GM12873 (cell line): ENCODE results near the gene GASK1B.

Experiments
- TF ChIP-seq, protein P1 (sequence below): IDR thresholded peaks from 2 replicates; pipeline ENCODE4 v1.5.1; 2012; ENCODE audit warnings: low read depth, mild to moderate bottlenecking, moderate library complexity, low read length, control low read depth; ENCODE audit not compliant: insufficient read depth; ENCODE audit errors: missing control alignments

GASK1B gene

DNA sequence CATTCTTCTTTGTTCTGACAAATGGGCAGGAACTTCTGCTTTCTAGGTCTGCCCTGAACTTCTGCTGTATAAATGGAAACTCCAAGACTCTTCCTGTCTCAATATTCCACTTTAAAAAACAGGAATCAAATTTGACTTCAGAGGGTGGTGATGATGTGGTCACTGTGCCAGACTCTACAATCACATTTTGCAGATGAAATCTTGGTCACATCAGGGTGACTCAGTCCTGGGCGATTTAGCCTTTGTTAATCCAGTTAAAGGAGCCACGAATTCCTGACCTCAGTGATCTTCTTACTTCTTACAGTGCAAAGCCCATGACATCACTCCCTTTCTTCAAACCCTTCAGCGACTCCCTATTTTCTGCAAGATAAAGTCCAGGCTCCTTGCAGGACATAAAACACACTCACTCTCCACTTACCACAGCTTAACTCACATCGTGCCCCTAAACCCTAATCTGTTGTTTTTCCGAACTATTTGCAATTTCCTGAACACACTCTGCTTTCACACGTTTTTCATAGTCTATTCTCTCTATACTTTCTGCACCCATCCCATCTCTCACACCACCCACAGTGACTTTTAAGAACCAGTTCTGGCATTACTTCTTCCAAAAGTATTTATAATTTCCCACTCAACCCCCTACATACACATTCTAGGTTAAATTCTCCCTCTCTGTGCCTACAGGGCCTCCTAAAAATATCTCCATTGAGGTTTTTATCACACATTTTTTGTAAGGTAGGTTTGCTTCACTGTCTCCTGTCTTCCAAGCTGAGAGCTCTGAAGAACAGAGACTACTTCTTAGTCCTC lies 11.1 kb downstream of the GASK1B start:
- TF ChIP-seq, protein P1, sequence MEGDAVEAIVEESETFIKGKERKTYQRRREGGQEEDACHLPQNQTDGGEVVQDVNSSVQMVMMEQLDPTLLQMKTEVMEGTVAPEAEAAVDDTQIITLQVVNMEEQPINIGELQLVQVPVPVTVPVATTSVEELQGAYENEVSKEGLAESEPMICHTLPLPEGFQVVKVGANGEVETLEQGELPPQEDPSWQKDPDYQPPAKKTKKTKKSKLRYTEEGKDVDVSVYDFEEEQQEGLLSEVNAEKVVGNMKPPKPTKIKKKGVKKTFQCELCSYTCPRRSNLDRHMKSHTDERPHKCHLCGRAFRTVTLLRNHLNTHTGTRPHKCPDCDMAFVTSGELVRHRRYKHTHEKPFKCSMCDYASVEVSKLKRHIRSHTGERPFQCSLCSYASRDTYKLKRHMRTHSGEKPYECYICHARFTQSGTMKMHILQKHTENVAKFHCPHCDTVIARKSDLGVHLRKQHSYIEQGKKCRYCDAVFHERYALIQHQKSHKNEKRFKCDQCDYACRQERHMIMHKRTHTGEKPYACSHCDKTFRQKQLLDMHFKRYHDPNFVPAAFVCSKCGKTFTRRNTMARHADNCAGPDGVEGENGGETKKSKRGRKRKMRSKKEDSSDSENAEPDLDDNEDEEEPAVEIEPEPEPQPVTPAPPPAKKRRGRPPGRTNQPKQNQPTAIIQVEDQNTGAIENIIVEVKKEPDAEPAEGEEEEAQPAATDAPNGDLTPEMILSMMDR, result no peak

DNA sequence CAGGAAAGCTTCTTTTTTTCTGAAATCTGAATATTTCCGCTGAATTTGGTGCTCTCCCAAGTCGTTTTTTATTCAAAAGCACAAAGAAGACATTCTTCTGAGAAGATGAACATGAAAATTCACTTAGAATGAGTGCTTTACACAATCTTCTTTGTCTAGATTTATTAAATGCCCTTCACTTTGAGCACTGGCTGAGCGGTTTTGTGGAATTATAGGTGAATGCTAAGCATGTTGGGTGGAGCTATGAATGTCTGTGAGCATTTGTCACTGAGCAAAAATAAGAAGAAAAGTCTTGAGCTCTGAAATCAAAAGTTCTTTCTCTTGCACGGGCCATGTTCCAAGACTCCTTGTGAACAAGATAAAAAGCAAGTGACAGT lies 13.1 kb downstream of the GASK1B start:
- TF ChIP-seq, protein P1, result no peak

DNA sequence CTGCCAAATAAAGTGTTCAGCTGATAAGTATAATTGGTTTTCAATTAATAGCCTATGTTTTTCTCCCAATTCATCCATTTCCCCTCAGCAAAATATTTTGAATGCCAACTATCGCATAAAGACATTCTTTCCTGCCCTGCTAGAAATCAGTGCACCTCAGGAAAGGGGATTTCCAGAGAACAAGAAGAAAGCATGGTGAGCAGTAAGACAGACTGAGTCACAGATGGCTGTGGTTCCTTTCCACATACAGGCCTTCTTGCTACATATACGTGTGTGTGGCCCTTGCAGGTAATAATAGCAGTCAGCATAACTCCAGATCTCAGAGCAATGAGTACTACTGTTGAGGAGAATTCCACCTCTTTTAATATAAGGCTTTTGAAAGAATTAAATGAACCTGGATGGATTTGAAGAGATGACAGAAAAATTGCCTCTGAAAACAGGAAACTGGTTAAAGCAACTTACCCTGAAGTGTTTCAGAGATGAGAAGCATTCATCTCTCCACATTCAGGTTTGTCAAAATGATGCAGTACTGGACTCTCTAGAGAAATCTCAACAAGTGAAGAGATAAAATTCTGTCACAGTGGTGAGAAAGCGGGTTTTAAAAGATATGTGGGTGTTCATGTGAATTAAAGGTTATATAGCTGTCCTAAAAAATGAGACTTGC lies 13.6 kb downstream of the GASK1B start:
- TF ChIP-seq, protein P1, result no peak

DNA sequence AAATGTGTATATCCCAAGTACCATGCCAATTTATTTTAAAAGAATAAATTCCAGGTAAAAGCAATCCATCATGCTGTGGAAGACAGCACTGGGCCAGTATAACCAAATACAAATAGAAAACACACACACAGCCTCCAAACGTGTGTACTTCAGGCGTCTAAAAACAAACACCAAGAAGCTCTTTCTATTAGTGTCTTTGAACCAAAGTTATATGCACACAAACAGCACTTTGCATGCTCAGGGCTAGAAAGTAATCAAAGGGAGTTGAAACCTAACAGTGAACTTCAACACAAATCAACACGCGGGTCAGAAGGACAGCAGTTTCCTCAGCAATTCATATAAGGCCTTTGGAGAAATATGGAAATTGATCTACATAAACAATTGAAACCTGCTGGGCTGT lies 15.4 kb downstream of the GASK1B start:
- TF ChIP-seq, protein P1, result no peak

DNA sequence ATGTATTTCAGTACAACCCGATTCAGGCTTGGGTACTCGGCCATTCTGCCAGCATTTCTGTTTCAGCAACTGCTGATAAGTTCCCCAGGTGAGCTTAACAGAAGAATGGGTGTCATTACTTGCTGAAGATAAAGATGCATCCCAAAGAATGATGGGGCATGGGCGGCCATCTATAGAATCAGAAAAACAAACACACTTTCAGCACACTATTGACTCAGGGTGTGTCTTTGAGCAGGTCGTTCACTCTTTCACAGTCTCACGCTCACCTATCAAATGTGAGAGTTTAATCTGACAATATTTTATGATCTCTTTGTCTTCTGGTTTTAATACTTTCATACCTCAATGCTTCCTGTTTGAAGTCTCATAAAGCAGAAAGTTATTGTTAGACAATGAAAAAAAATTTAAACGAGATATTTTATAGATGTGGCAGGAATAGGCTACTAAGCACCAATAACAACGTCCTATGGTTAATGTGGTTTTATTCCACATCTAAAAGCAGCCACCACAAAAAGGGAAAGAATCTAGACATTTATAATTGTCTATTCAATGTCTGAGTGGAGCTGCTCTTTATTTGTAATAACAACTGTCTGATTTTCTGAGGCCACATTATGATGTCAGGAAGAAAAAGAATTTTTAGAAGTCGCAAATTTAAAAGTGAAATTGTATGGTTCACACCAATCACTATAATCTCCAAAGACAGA lies 17.0 kb downstream of the GASK1B start:
- TF ChIP-seq, protein P1, result no peak

DNA sequence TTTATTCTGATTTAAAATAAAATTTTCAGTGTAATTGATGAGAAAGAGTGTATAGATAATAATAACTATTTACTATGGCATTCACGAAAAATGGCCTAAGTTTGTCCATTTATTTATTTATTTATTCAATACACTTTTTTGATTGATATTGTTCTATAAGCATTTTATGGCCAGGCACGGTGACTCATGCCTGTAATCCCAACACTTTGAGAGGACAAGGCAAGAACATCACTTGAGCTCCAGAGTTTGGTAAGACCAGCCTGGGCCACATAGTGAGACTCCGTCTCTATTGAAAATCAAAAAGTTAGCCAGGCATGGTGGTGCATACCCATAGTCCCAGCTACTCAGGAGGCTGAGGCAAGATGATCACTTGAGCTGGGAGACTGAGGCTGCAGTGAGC lies 25.7 kb downstream of the GASK1B start:
- TF ChIP-seq, protein P1, result no peak

DNA sequence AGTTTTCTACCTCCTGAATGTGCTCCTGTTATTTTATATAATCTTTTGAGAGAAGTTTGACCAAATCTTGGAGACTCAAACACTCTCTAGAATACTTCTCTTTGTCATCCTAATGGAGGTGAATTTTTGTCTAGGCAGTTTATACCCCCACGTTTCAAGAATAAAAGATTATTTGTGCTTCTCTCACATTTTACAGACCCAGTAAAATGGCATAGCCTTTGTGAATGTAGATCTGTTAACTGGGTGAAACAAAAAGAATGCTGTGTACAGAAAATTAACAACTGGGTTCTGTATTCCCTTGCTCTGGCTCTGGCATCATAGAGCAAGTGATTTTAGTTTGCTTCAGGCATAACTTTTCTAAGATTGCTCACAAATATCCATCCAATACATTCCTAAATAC lies 26.1 kb downstream of the GASK1B start:
- TF ChIP-seq, protein P1, result no peak
